ENCODE results near the gene CAMP.

- TF ChIP-seq EZH2phosphoT487 (IDR thresholded peaks at IDR 0.05; ENCODE audit: borderline replicate concordance), result no peak
- TF ChIP-seq, protein P1, sequence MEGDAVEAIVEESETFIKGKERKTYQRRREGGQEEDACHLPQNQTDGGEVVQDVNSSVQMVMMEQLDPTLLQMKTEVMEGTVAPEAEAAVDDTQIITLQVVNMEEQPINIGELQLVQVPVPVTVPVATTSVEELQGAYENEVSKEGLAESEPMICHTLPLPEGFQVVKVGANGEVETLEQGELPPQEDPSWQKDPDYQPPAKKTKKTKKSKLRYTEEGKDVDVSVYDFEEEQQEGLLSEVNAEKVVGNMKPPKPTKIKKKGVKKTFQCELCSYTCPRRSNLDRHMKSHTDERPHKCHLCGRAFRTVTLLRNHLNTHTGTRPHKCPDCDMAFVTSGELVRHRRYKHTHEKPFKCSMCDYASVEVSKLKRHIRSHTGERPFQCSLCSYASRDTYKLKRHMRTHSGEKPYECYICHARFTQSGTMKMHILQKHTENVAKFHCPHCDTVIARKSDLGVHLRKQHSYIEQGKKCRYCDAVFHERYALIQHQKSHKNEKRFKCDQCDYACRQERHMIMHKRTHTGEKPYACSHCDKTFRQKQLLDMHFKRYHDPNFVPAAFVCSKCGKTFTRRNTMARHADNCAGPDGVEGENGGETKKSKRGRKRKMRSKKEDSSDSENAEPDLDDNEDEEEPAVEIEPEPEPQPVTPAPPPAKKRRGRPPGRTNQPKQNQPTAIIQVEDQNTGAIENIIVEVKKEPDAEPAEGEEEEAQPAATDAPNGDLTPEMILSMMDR (conservative IDR thresholded peaks at IDR 0.05; ENCODE audit: low read length), result no peak
These were observed 17.0 kb downstream of the CAMP start for GRCh38 chr3:48240000-48240963.
